ENCODE measurements around the gene ARHGAP27. TPM values are rescaled to one million over a fixed set of nuclear protein-coding genes. Genes with fewer than 3 reads are reported as not detected.
A peak's percentile ranks its signal among the peaks of the same experiment; 100 is the strongest.

The ARHGAP27 gene
- total and polyA plus RNA-seq, 2 of the 13 experiments (the other 11 are each of a cell fraction or from before 2014, with no cell fraction given): 15.5 to 18.9 TPM

- TF ChIP-seq PRPF4 (IDR thresholded peaks at IDR 0.05; ENCODE audit: low read depth, low read length, poor library complexity, severe bottlenecking) (no peak), ZNF382 (CRISPR knock-in tag; IDR thresholded peaks at IDR 0.05; ENCODE audit: borderline replicate concordance) (no peak), SRY (CRISPR knock-in tag; IDR thresholded peaks at IDR 0.05) (no peak), ZNF724P (CRISPR knock-in tag; IDR thresholded peaks at IDR 0.05; ENCODE audit: borderline replicate concordance) (0 out of 2 replicates have a peak, but pooled peaks have one; percentile 4), CBX5 (CRISPR knock-in tag; IDR thresholded peaks at IDR 0.05; ENCODE audit: borderline replicate concordance) (peak; percentile 30; the same call in 1 of the 2 replicates), ZBTB49 (CRISPR knock-in tag; IDR thresholded peaks at IDR 0.05; ENCODE audit: borderline replicate concordance) (no peak), ZC3H4 (CRISPR knock-in tag; IDR thresholded peaks at IDR 0.05; ENCODE audit: borderline replicate concordance) (no peak), ZNF276 (CRISPR knock-in tag; IDR thresholded peaks at IDR 0.05; ENCODE audit: low read depth) (no peak), DZIP1 (CRISPR knock-in tag; IDR thresholded peaks at IDR 0.05) (peak; percentile 79; the same call in 1 of the 2 replicates), ZNF18 (CRISPR knock-in tag; IDR thresholded peaks at IDR 0.05; ENCODE audit: insufficient replicate concordance) (peak; percentile 46), SOX6 (IDR thresholded peaks at IDR 0.05) (no peak), SOX6 (CRISPR knock-in tag; IDR thresholded peaks at IDR 0.05) (peak; percentile 52), KDM2A (CRISPR knock-in tag; IDR thresholded peaks at IDR 0.05; ENCODE audit: borderline replicate concordance, low read depth) (peak; percentile 60), ZNF713 (CRISPR knock-in tag; IDR thresholded peaks at IDR 0.05) (no peak), TBX3 (IDR thresholded peaks at IDR 0.05; ENCODE audit: borderline replicate concordance) (no peak), ZEB1 (IDR thresholded peaks at IDR 0.05; ENCODE audit: insufficient replicate concordance, low read depth) (peak; percentile 88), ZNF350 (CRISPR knock-in tag; IDR thresholded peaks at IDR 0.05; ENCODE audit: borderline replicate concordance, low read depth) (peak; percentile 88), MBD4 (IDR thresholded peaks at IDR 0.05; ENCODE audit: borderline replicate concordance, low read length) (no peak), EHMT2 (IDR thresholded peaks at IDR 0.05; ENCODE audit: borderline replicate concordance, low read depth, low read length) (no peak), ZNF83 (CRISPR knock-in tag; IDR thresholded peaks at IDR 0.05; ENCODE audit: borderline replicate concordance) (0 out of 2 replicates have a peak, but pooled peaks have one; percentile 66)
Observed at GRCh38 chr17:45425125-45425983, 7.3 kb downstream of the ARHGAP27 start (continued).

Measured in HepG2 (cell line).